Measurements from ENCODE around the gene MTUS2.

MTUS2 gene

DNA sequence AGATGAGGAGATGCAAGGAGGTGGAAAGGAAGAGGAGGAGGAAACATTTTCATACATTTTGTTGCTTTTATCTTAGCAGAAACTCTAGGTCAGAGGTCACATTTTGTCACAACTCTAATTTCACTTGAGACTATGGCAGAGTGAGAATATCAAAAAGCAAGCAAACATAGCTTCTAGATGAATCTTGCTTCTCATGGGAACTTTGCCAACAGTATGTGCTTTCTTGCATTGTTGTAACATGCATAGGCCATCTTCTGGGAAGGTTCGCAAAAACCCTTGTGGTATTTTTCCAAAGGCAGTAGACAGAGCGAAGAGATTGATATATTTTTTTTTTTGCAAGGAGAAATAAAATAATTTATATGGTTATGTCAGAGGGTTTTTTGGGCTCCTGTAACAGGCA, 291.3 kb downstream of the MTUS2 start:
- DNase-seq, result no peak

DNA sequence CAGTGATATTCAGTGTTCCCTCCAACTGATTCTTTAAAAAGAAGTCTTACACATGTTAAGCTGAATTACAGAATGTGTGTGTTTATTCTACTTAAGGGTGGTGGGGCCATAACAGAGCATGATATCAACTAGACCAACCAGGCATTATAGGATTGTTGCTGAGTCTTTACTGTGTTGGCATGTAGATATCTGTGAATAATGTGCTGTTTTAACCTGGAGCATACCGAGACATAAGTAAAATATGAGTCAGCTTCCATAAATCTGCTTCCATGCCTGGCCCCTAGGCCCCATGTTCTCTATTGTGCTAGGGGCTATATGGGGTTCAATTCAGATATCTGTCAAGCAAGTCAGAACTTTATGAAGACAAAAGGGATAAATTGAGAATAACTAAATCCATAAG, 295.7 kb downstream of the MTUS2 start:
- no peak for DNase-seq

DNA sequence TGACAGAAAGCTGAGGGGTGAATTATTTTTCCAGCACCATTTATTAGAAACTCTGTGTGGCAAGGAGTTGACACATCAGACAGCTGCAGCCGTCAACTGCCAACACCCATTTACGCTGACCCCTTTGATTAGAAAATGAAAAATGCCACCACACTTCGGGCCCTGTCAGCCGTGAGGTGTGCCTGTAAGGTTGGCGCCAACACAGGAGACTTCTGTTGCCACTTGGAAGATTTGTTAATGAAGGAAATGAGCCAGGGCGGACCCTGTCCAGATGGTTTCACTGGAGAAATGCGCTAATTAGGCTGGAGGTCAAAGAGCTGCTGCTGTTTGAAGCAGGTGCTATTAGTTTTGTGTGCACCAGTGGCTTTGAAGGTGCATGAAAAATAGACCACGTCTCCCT, 297.5 kb downstream of the MTUS2 start:
- DNase-seq, result no peak

DNA sequence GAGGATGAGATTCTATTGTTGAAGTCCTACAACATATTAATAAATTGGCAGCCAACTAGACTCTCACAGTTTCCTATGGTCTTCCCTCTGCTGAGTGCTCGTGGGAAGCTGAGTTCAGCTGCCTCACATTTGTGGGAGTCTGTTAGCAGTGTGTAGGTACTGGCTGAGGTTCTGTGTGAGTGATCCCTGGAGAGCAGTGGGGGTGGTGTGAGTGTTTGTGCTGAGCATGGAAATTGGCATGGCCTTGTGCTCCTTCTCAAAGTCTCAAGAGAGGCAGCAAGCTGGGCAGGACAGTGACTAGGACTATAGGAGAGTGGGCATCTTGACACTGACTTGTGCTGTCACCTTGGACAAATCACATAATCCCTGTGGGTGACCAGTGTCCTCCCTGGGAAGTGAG, 298.3 kb downstream of the MTUS2 start:
- no peak for DNase-seq

- DNase-seq, result no peak
Measured at GRCh38 chr13:29125191-29125933, 305.2 kb downstream of the MTUS2 start.

GRCh38 chr13:29125934-29126424, 305.8 kb downstream of the MTUS2 start:
- DNase-seq, result no peak

DNA sequence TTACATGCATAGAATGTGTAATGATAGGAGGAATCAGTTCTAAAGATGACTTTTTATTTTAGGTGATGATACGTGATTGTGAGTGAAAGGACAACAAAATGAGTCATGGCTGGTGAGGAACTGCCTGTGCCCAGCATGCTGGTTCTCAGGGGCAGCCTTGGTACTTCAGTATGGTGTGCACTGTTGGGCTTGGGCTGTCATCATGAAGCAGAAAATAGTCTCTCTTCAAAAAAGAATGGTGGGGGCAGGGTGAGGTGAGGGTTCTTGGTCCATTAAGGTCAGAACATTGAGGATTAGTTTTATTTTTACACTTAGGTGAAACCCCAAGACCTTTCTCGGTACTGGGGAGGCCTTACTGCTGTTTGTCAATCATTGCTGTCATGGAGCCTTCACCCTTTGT, 309.5 kb downstream of the MTUS2 start:
- DNase-seq, result no peak

DNA sequence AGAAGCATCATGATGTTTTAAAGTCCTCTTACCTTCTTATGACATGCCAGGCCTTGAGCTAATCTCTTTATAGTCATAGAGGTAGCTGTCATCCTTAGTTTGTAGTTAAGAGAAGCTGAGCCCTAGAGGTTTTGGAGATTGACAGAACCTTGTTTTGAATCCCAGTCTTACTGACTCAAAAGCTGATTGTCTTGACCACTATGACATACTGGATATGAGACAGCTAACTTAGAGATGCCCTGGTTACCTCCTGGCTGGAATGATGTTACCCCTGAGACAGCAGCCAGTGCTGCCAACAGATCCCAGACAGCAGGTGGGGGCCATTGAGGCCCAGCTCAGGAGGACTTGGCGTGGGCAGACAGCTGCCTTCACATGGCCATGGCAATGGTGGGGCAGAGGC, 311.0 kb downstream of the MTUS2 start:
- no peak for DNase-seq

- no peak for DNase-seq
Measured at GRCh38 chr13:29131881-29132668, 311.9 kb downstream of the MTUS2 start.

GRCh38 chr13:29136341-29136740, 316.2 kb downstream of the MTUS2 start:
- no peak for DNase-seq

- DNase-seq, result no peak
Measured at GRCh38 chr13:29137016-29137415, 316.9 kb downstream of the MTUS2 start.

- no peak for DNase-seq
Measured at GRCh38 chr13:29137995-29138394, 317.9 kb downstream of the MTUS2 start.

GRCh38 chr13:29140277-29140676, 320.1 kb downstream of the MTUS2 start:
- no peak for DNase-seq

DNA sequence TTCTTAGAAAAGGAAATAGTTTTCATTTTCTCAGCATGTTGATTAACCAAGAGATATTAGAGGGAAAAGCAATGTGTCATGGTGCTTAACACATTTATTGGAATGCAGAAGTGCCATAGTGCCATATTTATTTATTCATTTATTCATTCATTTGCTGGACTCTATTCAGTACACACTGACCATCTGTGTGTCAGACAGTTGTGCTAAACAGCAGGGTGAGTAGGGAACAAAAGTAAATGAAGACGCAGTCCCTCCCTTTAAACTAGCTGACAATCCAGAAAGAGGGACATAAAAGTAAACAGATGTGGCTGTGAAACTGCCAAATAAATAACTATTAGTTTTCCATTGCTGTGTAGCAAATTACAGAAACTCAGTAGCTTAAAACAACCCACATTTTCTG, 323.7 kb downstream of the MTUS2 start:
- DNase-seq, result no peak

DNA sequence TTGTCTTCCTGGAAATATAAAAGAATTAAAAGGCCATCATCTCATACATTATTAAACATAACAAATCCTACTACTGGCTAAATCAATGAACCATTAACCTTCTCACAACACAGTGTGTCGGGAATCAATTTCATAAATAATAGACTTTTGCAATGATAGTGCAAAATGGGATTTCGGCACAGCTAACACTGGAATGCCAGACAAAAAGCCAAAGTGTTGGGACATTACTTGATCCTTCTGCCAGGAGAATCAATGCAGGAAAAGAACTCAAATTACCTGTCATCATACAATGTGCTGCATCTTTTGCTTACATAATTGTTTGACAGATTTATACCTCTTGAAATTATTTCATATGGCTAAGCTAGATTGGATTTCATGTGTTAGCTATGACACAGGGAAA, 334.3 kb downstream of the MTUS2 start:
- DNase-seq, result no peak

DNA sequence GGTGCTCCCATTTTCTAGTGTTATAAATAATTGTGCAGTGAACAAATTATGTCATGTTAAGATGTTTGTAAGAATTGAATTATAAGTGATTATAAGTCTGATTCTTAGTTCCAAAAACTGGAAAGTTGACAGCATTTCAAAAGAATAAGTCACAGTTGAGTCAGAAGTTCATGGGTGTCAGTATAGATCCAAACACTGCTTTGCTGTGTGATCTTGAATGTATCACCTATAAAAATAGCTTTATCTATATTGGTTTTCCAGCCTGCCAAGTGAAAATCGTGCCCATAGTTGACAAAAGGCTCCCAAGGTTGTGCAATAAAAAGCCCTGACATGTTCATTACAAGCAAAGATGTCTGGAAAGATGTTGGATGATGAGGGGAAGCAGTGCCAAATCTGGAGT, 336.0 kb downstream of the MTUS2 start:
- no peak for DNase-seq

DNA sequence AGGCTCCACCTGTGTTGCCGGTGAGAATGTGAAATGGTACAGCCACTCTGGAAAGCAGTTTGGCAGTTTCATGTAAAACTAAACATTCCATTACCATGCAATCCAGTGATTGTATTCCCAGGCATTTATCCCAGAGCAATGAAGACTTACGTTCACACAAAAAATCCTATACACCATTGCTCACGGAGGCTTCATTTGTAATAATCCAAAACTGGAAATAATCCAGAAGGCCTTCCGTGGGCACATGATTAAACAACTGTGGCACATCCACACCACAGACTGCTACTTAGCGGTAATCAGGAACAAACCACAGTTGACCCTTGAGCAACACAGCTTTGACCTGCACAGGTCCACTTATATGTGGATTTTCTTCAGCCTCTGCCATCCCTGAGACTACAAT, 339.7 kb downstream of the MTUS2 start:
- DNase-seq, result no peak

GRCh38 chr13:29160862-29161261, 340.7 kb downstream of the MTUS2 start:
- no peak for DNase-seq

DNA sequence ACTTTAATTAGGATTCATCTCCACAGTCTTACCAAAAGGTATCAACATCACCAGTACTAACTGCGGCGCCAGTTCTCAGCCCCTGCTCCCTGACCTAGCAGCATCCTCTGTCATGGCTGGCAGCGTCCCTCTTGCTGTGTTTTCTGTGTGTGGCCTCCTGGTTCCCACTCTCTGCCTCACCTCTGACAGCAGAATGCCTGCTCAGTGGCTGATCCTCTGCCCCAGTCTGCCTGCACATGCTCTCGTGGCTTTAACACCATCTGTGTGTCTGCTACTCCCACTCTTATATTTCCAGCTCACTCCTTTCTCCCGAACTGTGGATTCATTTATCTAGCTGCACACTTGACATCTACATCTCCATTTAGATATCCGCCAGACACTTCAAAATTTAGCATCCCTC, 341.5 kb downstream of the MTUS2 start:
- DNase-seq, result no peak

- DNase-seq, result no peak
Measured at GRCh38 chr13:29162638-29163235, 342.6 kb downstream of the MTUS2 start.

- no peak for DNase-seq
Measured at GRCh38 chr13:29164116-29164515, 344.0 kb downstream of the MTUS2 start.

- no peak for DNase-seq
Measured at GRCh38 chr13:29165216-29165615, 345.1 kb downstream of the MTUS2 start.

- DNase-seq, result no peak
Measured at GRCh38 chr13:29165840-29166239, 345.7 kb downstream of the MTUS2 start.

Measured in T-helper 9 cell (primary cell).